Hepatic stellate cell (primary cell): ENCODE measurements around the gene TMCO6.
"Not testable (repeated sequence)": the region's sequence is repeated elsewhere in the genome, so short reads cannot be mapped to it uniquely, and the experiment has no call there.

ENCODE experiments used
- DNase-seq: peaks from one replicate; pipeline ENCODE4 v3.0.0; 2011; ENCODE audit warnings: low spot score

TMCO6 gene

GRCh38 chr5:140639148-140639981 is at the start of gene TMCO6:
TMCO6 (plus strand) TSS chr5:140639451; CDS start chr5:140639528, 77 bp downstream.
- peak; percentile 99 for DNase-seq

DNA sequence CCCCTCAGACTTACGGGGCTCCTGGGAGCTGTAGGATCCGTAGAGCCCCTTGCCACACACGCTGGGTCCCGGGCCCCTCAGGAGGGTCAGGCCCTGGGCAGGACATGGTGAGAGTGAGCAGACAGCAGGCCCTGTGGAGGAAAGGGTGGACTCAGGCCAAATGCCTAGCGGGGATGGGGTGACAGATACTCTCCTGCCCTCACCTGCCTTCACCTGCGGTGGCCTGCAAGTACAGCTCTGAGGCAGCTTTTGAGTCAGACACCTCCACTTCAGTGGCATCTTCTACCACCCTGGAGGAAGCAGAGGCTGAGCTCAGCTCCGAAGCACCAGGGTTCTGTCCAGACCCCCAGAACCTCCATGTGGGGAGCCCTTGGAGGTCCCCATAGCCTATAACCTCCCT is 48.4 kb upstream of the TMCO6 start:
- no peak for DNase-seq

DNA sequence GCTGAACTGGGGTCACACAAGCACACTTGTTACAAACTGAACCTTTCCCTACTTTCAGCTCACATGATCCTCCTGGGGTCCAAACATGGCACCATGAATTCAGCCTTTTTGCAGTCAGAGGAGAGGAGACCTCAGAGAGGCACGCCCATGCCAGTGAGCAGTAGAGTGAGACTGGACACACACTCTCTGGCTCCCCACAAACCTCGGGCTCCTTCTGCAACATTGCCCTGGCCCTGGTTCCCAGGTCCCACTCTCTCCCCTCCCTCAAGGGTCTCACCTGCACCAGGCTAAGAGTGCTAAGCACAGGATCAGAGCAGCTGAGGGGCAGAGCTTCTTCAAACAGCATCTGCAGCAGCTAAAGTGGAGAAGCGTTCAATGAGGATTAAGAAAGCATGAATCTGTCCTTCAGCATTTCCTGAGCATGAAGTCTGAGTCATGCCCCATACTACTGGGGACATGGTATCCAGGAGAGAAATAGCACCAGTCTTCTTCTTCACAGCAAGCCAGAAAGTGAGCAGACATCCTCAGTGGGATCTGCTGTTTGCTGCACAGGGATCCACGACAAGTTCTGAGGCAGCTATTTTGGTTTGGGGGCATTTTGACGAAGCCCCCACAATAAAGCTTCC is 47.4 kb upstream of the TMCO6 start:
- peak; percentile 62 for DNase-seq

DNA sequence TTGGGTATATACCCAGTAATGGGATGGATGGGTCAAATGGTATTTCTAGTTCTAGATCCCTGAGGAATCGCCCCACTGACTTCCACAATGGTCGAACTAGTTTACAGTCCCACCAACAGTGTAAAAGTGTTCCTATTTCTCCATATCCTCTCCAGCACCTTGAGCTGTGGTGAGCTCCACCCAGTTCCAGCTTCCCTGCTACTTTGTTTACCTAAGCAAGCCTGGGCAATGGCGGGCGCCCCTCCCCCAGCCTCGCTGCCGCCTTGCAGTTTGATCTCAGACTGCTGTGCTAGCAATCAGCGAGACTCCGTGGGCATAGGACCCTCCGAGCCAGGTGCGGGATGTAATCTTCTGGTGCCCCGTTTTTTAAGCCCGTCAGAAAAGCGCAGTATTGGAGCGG is 46.2 kb upstream of the TMCO6 start:
- DNase-seq = not testable (repeated sequence)

- DNase-seq = no peak
These were observed 45.1 kb upstream of the TMCO6 start for GRCh38 chr5:140594169-140594568.

- no peak for DNase-seq
These were observed 43.5 kb upstream of the TMCO6 start for GRCh38 chr5:140595538-140596300.

DNA sequence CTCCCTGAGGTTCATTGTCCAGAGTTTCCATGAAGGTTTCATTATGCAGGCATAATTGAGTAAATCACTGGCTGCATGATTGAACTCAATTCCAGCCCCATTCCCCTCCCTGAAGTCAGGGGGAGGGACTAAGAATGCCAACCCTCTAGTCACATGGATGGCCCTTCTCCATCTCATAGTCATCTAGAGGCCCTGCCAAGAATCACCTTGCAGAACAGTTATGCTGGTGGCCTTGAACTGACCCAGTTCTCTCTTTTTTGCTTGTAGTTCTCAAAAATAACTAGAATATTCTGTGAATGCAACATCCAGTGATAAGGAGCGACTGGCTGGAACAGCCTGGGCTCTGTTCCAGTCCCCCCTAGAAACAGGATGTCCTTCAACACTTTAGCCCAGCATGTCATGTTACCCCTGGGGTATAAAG is 42.9 kb upstream of the TMCO6 start:
- DNase-seq = no peak

- no peak for DNase-seq
These were observed 40.4 kb upstream of the TMCO6 start for GRCh38 chr5:140598836-140599235.

DNA sequence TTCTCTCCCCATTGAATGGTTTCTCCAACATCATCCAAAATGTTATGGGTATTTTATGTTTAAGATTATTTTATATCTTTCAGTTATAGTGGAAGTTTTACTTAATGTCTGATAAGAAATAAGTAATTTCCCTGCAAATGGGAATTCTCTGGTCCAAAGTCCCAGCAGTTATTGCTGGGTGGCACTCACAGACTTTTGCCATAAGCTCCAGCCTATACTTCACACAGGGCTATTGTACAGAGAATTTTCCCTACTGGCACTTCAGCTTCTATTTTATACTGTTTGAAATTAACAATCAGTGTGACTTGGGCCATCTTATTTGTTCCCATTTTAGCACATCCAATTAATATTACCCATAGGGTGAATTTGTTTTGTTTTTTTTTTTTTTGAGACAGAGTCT is 39.2 kb upstream of the TMCO6 start:
- DNase-seq = no peak

GRCh38 chr5:140602147-140602546 is 37.1 kb upstream of the TMCO6 start:
- no peak for DNase-seq

DNA sequence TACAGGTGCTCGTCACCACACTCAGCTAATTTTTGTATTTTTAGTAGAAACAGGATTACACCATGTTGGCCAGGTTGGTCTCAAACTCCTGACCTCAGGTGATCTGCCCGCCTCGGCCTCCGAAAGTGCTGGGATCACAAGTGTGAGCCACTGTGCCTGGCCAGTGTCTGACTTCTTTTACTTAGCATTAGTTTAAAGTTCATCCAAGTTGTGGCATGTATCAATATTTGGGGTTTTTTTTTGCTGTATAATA is 35.9 kb upstream of the TMCO6 start:
- not testable (repeated sequence) for DNase-seq

GRCh38 chr5:140603734-140604133 is 35.5 kb upstream of the TMCO6 start:
- no peak for DNase-seq

- DNase-seq = no peak
These were observed 33.4 kb upstream of the TMCO6 start for GRCh38 chr5:140605879-140606278.

- DNase-seq = no peak
These were observed 32.2 kb upstream of the TMCO6 start for GRCh38 chr5:140607031-140607430.

DNA sequence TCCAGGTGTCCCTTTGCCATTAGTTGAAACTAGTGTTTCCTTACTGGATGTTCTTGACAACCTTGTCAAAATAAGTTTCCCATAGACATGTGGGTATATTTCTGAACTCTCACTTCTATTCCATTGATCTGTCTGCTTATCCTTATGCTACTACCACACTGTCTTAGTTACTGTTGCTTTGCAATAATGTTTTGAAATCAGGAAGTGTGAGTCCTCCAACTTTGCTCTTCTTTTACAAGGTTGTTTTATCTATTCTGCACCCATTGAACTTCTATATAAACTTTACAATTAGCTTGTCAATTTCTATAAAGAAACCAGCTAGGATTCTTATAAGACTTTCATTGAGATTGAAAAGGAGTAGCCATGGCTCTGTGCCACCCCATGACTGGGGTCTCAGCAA is 30.5 kb upstream of the TMCO6 start:
- no peak for DNase-seq

DNA sequence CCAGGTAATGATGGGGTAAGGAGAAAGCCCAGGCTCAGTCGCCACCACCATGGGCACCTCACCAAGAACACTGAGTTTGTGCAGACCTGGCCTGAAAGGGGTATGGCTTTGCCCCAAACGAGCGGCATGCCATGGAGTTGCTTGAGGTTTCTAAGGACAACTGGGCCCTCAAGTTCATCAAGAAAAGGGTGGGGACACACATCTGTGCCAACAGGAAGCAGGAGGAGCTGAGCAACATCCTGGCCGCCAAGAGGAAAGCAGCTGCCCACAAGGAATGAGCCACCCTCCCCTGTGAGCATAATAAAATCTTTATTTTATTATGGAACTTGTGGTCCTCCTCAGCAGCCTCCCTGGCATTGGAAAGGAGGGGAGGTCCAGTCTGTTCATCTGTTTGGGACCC is 30.1 kb upstream of the TMCO6 start:
- no peak for DNase-seq

DNA sequence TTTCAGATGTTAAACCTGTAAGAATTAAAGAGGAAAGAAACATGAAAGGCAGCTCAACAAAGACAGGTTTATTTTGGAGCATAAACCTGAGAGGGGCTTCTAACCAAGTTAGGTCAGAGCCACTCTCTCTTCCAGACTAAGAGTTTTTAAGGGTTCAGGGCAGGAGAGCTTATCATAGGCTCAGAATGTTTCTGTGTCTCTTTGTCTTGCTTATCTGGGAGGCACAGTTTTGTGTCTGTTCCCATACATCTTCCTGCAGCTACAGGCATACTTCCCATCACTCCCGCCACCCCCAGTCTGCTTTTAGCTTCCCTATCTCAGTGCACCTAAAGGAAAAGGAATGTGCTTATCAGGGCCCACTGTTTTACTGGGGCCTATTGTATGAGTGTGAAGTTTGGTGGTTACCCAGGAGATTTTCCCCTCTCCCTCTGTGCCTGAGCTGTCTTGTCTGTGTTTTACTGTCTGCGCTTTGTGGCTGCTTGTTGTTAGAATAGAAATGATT is 28.2 kb upstream of the TMCO6 start:
- DNase-seq = no peak

DNA sequence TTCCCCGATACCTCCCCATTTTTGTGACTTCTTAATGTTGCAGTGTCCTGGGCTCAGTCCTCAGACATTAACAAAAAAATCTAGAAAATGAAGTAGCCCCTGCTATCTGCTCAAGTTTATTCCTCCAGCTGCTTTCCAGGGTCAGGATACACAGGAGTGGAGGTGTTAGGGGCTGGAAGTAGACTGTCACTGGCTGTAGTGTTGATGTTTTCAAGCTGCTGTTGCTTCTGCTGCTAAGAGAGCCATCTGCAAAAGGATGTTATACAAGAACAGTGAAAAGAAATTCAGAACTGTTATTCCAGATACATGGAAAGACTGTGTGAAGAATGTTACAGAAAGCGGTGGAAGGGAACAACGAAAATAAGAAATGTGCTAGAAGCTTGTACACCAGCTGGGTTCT is 16.9 kb upstream of the TMCO6 start:
- no peak for DNase-seq

DNA sequence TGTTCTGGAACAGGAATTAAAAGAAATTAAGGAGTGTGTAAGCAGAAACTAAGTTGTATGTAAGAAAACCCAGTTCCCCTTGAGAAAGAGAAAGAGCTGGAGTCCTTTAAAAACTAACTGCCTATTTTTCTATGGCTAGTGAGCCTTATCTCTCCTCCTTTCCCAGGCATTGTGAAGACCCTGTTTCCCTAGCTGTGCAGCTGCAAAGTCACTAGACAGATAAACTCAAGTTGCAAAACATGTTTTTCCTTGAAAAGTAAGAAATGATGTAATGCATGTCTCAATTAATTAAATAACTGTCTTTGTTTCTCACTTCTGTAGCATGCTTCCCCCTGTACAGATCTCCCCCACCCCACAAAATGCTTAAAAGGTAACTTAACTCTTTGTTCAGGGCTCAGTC is 16.2 kb upstream of the TMCO6 start:
- not testable (repeated sequence) for DNase-seq

GRCh38 chr5:140624886-140625285 is 14.4 kb upstream of the TMCO6 start:
- not testable (repeated sequence) for DNase-seq

DNA sequence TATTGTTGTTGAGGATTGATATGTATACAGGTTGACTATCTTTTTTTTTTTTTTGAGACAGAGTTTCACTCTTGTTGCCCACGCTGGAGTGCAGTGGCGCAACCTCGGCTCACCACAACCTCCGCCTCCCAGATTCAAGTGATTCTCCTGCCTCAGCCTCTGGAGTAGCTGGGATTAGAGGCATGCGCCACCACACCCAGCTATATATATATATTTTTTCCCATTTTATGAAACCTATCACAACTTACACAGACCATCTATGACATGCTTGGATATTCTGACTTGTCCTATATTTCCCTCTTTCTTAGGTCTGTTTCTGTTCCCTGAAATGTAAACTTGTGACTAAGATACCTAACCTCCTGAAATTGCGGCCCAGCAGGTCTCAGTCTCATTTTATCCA is 11.3 kb upstream of the TMCO6 start:
- no peak for DNase-seq

- no peak for DNase-seq
These were observed 10.5 kb upstream of the TMCO6 start for GRCh38 chr5:140628711-140629110.
